ENCODE measurements around the gene UBE2J1.
"Not testable (repeated sequence)": the region's sequence is repeated elsewhere in the genome, so short reads cannot be mapped to it uniquely, and the experiment has no call there.

UBE2J1 gene

GRCh38 chr6:89310929-89311328 is 41.6 kb downstream of the UBE2J1 start:
- DNase-seq (ENCODE audit: low spot score) (no peak), ATAC-seq (ENCODE audit: low read depth) (peak; percentile 58; the same call in 2 of the 3 replicates)
- TF ChIP-seq CTCF (IDR thresholded peaks at IDR 0.05; ENCODE audit: poor library complexity, severe bottlenecking), result no peak
- H3K4me1 ChIP-seq (ENCODE audit: insufficient read depth, poor library complexity, severe bottlenecking), result peaks cover 6% of the 10 kb centered on the region
- peaks cover 14% of the 10 kb centered on the region for H3K27me3 ChIP-seq (ENCODE audit: insufficient read depth, poor library complexity, severe bottlenecking)
- H3K9me3 ChIP-seq (ENCODE audit: severe bottlenecking), result no peaks in the 10 kb centered on the region
- H3K27ac ChIP-seq (ENCODE audit: poor library complexity, severe bottlenecking), result no peak overlapping the region
- no peak overlapping the region for H3K4me3 ChIP-seq (ENCODE audit: severe bottlenecking)
- H3K36me3 ChIP-seq (ENCODE audit: low read depth), result no peaks in the 10 kb centered on the region

GRCh38 chr6:89308525-89309395 is 43.8 kb downstream of the UBE2J1 start:
- Histone ChIP-seq H3K9me3 (ENCODE audit: severe bottlenecking) (no peaks in the 10 kb centered on the region), H3K4me3 (ENCODE audit: severe bottlenecking) (no peak overlapping the region), H3K27me3 (ENCODE audit: insufficient read depth, poor library complexity, severe bottlenecking) (peaks cover 21% of the 10 kb centered on the region), H3K36me3 (ENCODE audit: low read depth) (no peaks in the 10 kb centered on the region), H3K27ac (ENCODE audit: poor library complexity, severe bottlenecking) (no peak overlapping the region), H3K4me1 (ENCODE audit: insufficient read depth, poor library complexity, severe bottlenecking) (peaks cover 6% of the 10 kb centered on the region)
- DNase-seq (ENCODE audit: low spot score) (no peak), ATAC-seq (ENCODE audit: low read depth) (no peak)
- TF ChIP-seq CTCF (IDR thresholded peaks at IDR 0.05; ENCODE audit: poor library complexity, severe bottlenecking), result no peak

- peaks cover 32% of the 10 kb centered on the region for H3K27me3 ChIP-seq (ENCODE audit: insufficient read depth, poor library complexity, severe bottlenecking)
- not testable (repeated sequence) for H3K27ac ChIP-seq (ENCODE audit: poor library complexity, severe bottlenecking); H3K36me3 ChIP-seq (ENCODE audit: low read depth); H3K9me3 ChIP-seq (ENCODE audit: severe bottlenecking); H3K4me1 ChIP-seq (ENCODE audit: insufficient read depth, poor library complexity, severe bottlenecking); DNase-seq (ENCODE audit: low spot score); ATAC-seq (ENCODE audit: low read depth); H3K4me3 ChIP-seq (ENCODE audit: severe bottlenecking)
Measured at GRCh38 chr6:89304517-89304916, 48.0 kb downstream of the UBE2J1 start.

- DNase-seq (ENCODE audit: low spot score), result no peak
- Histone ChIP-seq H3K36me3 (ENCODE audit: low read depth) (no peaks in the 10 kb centered on the region), H3K4me1 (ENCODE audit: insufficient read depth, poor library complexity, severe bottlenecking) (peaks cover 4% of the 10 kb centered on the region), H3K27ac (ENCODE audit: poor library complexity, severe bottlenecking) (no peak overlapping the region), H3K27me3 (ENCODE audit: insufficient read depth, poor library complexity, severe bottlenecking) (peaks cover 34% of the 10 kb centered on the region), H3K4me3 (ENCODE audit: severe bottlenecking) (no peak overlapping the region), H3K9me3 (ENCODE audit: severe bottlenecking) (no peaks in the 10 kb centered on the region)
- no peak for TF ChIP-seq CTCF (IDR thresholded peaks at IDR 0.05; ENCODE audit: poor library complexity, severe bottlenecking)
- no peak for ATAC-seq (ENCODE audit: low read depth)
Measured at GRCh38 chr6:89302936-89303335, 49.6 kb downstream of the UBE2J1 start.

- ATAC-seq (ENCODE audit: low read depth), result no peak
- no peak for TF ChIP-seq CTCF (IDR thresholded peaks at IDR 0.05; ENCODE audit: poor library complexity, severe bottlenecking)
- Histone ChIP-seq H3K27ac (ENCODE audit: poor library complexity, severe bottlenecking) (no peak overlapping the region), H3K4me3 (ENCODE audit: severe bottlenecking) (no peak overlapping the region), H3K27me3 (ENCODE audit: insufficient read depth, poor library complexity, severe bottlenecking) (peaks cover 34% of the 10 kb centered on the region), H3K4me1 (ENCODE audit: insufficient read depth, poor library complexity, severe bottlenecking) (peaks cover 4% of the 10 kb centered on the region), H3K9me3 (ENCODE audit: severe bottlenecking) (no peaks in the 10 kb centered on the region), H3K36me3 (ENCODE audit: low read depth) (no peaks in the 10 kb centered on the region)
- no peak for DNase-seq (ENCODE audit: low spot score)
Measured at GRCh38 chr6:89302195-89302770, 50.2 kb downstream of the UBE2J1 start.
